8988T (cell line): ENCODE data around the gene BRSK2.
A peak's percentile ranks its signal among the peaks of the same experiment; 100 is the strongest.

Experiments
- DNase-seq: peaks from one replicate; pipeline ENCODE4 v3.0.0; 2011

Gene BRSK2

GRCh38 chr11:1377231-1377780 lies 12.4 kb upstream of the BRSK2 start:
- no peak for DNase-seq

GRCh38 chr11:1381793-1382425 lies 7.8 kb upstream of the BRSK2 start:
- DNase-seq, result no peak

GRCh38 chr11:1382429-1382828 lies 7.3 kb upstream of the BRSK2 start:
- DNase-seq, result no peak

- peak; percentile 93 for DNase-seq
These were observed 6.7 kb upstream of the BRSK2 start for GRCh38 chr11:1382831-1383607.

- no peak for DNase-seq
These were observed 5.3 kb upstream of the BRSK2 start for GRCh38 chr11:1384199-1384970.

- DNase-seq, result no peak
These were observed 2.2 kb upstream of the BRSK2 start for GRCh38 chr11:1387521-1387920.

- DNase-seq, result peak; percentile 63
These were observed 1.6 kb upstream of the BRSK2 start for GRCh38 chr11:1387961-1388762.

- DNase-seq, result no peak
These were observed 1.0 kb upstream of the BRSK2 start for GRCh38 chr11:1388763-1389102.

GRCh38 chr11:1389103-1389931 lies 417 bp upstream of the BRSK2 start:
- peak; percentile 100 for DNase-seq

GRCh38 chr11:1390569-1391164 lies 933 bp downstream of the BRSK2 start:
- peak; percentile 71 for DNase-seq

GRCh38 chr11:1391165-1392075 lies 1.7 kb downstream of the BRSK2 start:
- peak; percentile 65 for DNase-seq

- peak; percentile 68 for DNase-seq
These were observed 2.4 kb downstream of the BRSK2 start for GRCh38 chr11:1392111-1392510.

- DNase-seq, result peak; percentile 44
These were observed 2.8 kb downstream of the BRSK2 start for GRCh38 chr11:1392561-1392960.

GRCh38 chr11:1393038-1393710 lies 3.4 kb downstream of the BRSK2 start:
- DNase-seq, result peak; percentile 37

- peak; percentile 38 for DNase-seq
These were observed 5.4 kb downstream of the BRSK2 start for GRCh38 chr11:1394936-1395772.

- no peak for DNase-seq
These were observed 6.1 kb downstream of the BRSK2 start for GRCh38 chr11:1395773-1396374.

- no peak for DNase-seq
These were observed 6.7 kb downstream of the BRSK2 start for GRCh38 chr11:1396375-1396841.
